ENCODE measurements around the gene ERAS.

ERAS gene, protein sequence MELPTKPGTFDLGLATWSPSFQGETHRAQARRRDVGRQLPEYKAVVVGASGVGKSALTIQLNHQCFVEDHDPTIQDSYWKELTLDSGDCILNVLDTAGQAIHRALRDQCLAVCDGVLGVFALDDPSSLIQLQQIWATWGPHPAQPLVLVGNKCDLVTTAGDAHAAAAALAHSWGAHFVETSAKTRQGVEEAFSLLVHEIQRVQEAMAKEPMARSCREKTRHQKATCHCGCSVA

DNA sequence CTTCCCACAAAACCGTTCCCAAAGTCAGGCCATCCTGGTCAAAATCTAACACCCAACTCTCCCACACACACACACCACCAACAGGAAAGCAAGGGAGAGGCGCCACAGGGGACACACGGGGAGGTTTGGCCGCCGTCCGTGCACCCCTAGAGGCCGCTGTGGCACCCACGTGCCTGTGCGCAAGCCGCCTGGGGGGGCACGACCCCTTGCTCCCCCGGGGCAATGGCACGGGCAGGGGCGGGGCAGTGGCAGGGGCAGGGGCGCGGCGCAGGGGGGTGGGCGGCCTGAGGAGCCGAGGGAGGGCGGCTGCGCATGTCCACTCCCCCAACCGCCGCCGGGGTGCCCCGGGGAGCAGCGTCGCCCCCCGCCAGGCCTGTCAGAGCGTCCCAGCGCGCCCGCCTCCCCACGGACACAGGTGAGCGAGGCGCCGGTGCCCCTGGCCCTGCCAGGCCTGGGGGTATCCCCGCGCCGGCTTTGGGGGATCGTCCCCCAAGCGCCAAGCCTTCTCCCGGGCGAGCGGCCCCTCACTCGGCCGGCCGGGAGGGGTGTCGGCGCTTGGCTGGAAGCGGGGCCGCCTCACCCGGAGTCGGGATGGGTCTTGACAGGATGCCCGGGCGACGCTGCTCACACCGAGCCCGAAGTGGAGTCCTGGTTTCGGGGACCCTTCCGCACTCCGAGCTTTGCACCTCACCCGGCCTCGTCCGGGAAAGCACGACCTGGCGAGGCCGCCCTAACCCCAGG, at the start of gene ERAS:
TSS of gene ERAS (plus strand) at position 379 of the 741 bp plus-strand sequence. CDS start 2,611 bp downstream, outside the sequence.
- no peak for FAIRE-seq

DNA sequence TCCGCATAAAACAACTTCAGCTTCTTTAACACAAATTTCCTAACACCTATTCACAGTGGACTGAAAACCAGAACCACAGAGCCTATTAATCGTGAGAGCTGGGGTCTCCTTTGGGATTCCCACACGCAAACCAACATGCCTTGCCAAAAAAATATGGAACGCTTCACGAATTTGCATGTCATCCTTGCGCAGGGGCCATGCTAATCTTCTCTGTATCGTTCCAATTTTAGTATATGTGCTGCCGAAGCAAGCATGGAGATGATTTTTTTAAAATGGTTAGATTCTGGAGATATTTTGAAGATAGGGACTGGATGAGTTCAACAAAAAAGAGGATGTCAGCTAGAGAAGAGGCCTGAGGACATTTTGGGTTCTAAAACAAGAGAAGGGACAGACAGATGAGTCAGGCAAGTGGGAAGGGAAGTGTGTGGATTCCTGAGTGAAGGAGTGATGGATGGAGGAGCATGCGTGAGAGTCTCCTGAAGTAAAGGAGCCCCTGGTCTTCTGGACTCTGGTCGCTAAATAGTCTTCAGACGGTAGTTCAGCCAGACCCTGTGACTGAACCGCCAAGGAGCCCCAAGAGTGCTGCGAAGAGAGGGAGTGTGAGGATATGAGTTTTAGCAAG, 49.4 kb upstream of the ERAS start:
- no peak for FAIRE-seq

DNA sequence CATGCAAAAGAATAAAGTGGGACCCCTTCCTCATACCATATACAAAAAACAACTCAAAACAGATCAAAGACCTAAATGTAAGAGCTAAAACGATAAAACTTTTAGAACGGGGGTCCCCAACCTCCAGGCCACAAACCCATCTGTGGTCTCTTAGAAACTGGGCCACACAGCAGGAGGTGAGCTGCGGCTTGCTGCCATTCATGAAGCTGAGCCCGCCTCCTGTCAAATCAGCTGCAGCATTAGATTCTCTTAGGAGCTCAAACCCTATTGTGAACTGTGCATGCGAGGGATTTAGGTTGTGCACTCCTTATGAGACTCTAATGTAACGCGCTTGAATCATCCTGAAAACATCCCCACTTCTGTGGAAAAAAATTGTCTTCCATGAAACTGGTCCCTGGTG, 46.9 kb upstream of the ERAS start:
- FAIRE-seq: no peak

DNA sequence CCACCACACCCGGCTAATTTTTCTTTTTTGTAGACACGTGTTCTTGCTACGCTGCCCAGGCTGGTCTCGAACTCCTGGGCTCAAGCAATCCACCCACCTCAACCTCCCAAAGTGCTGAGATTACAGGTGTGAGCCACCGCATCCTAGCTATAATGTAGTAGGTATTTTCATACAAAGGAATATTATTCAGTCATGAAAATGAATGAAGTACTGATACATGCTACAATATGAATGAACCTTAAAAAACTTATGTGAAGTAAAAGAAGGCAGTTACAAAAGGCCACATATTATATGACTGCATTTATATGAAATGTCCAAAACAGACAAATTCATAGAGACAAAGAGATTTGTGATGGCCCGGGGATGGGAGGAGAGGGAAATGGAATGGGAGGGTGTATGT, 44.6 kb upstream of the ERAS start:
- FAIRE-seq: no peak

DNA sequence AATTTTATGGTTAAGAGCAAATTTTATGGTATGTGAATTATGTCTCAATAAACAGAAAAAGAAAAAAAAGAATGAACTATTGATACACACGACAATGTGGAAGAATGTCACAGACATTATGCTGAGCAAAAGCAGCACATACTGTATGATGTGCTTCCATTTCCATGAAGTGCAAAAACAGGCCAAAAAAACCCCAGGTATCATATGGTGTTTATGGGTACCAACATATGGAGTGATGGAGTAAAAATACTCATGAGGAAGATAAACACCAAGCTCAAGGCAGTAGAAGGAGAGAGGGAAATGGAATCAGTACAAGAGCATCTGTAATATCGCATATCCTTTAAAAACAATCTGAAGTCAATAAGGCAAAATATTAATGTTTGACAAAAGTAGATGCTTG, 44.1 kb upstream of the ERAS start:
- FAIRE-seq: no peak

DNA sequence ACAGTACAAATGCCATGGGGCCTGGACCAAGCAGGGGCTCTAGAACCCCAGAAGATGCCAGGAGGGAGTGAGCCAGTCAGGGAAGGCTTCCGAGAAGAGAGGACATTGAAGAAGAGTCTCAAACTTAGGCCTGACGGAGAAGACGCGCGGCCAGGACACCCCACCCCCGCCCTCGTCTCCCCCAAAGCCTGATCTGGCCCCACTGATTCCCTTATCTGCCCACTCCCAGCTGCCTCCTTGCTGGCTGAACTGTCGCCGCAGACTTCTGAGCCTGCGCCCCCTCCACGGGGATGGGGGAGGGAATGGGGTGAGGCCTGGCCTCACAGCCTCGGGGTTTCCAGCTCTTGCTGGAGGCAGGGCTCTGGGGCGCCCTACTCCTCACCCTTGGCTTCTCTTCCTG, 43.5 kb upstream of the ERAS start:
- FAIRE-seq: no peak

DNA sequence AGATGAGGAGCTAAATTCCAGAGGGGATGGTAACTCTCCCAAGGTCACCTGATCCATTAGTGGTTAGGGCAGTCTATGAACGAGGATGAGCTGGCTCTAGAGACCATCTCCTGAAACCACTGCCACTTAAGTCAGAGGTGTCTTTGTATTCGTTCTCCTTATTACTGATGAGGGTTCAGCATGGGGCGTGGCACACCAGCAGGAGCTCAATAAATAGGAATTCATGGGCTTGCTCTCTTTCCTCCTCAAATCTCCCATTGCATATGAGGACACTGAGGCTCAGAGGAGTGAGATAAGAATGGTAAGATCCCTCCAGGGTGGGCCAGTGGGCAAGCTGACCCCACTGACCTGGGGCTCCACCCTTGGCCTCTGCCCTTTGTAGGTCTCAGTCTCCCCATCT, 41.6 kb upstream of the ERAS start:
- FAIRE-seq: no peak

DNA sequence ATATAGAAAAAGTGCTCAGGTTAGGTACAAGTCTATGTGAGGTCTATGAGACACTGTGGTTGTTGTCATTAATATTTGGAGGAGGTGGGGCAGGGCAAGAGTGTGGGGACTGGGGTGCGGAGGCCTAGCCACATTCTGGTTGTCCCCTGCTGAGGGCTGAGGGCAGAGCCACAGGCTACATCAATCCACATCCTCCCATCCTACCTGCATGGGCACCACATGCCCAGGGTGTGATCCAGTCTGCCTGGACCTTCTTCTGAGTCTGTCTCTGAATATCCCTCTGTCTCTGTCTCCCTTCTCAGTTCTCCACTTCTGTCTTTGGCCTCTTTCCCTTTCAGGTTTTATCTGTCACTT, 41.1 kb upstream of the ERAS start:
- FAIRE-seq: no peak

DNA sequence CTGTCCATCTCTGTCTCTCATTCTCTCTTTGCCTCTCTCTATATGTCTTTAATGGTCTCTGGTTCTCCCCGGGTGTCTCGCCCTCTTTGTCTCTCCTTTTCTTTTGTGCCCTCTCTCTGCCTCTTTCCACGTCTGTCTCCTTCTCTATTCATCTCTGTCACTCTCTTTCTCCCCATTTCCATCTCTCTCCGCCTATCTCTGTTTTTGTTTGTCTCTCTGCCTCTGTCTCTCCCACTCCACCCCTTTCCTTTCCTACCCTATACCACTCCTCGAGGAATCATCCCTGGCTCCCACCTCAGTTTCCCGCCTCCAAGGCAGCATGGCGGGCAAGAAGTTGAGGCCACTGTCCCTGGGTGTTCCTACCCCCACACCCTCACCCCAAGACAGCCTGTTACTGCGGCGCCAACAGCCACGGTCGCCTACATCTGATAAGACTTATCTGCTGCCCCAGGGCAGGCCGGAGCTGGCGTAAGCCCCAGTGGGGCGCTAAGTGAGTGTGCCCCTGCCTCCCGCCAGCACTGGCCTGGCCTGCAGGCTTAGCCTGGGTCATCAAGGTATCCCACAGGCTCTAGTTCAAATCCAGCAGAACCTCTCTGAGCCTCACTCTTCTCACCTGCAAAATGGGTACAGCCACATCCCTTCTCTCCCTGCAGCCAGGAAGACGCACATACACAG, 40.6 kb upstream of the ERAS start:
- no peak for FAIRE-seq

DNA sequence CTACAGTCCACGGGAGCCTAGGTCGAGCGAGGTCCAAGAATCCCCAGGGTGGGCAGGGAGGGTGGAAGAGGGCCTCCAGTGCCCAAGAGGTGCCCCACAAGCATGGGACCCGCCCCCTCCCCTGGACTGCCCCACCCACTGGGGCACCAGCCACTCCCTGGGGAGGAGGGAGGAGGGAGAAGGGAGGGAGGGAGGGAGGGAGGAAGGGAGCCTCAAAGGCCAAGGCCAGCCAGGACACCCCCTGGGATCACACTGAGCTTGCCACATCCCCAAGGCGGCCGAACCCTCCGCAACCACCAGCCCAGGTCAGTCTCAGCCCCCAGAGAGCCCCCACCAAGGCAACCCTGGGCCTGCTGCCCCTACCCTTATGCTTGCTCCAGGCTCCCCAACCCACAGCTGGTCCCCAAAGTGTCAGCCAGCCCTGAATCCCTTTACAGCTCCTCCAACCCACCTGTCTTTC, 39.9 kb upstream of the ERAS start, which contains the start of gene GATA1:
TSS of gene GATA1 (plus strand) at position 250 of the 460 bp plus-strand sequence. CDS start 4,520 bp downstream, outside the sequence.
- no peak for FAIRE-seq

DNA sequence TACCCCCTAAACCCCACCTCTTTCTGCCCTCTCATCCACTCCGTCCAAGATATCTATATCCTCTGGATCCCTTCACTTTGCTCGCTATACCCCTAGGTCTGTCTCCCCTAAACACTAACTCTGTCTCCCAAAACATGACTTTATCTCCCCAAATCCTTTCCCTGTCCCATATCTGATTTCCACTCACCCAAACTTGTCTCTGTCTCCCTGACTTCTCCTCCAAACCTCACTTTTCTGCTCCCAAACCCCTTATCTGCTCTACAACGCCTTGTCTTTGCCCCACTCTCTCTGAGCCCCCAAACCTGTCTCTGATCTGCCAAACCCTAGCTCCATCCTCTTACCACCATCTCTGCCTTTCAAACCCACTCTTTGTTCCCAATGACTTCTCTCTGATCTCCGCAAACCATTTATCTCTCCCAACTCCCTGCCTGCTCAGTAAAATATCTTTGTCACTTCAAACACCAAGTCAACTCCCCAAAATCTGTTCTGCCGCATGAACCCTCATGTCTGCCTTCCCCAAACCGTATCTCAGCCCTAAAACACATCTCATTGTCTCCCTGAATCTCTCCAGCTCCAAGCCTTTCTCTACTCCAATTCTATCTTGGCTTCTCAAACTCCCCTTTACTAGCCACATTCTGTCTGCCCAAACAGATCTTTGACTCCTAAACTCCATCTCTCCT, 39.3 kb upstream of the ERAS start:
- FAIRE-seq: no peak

DNA sequence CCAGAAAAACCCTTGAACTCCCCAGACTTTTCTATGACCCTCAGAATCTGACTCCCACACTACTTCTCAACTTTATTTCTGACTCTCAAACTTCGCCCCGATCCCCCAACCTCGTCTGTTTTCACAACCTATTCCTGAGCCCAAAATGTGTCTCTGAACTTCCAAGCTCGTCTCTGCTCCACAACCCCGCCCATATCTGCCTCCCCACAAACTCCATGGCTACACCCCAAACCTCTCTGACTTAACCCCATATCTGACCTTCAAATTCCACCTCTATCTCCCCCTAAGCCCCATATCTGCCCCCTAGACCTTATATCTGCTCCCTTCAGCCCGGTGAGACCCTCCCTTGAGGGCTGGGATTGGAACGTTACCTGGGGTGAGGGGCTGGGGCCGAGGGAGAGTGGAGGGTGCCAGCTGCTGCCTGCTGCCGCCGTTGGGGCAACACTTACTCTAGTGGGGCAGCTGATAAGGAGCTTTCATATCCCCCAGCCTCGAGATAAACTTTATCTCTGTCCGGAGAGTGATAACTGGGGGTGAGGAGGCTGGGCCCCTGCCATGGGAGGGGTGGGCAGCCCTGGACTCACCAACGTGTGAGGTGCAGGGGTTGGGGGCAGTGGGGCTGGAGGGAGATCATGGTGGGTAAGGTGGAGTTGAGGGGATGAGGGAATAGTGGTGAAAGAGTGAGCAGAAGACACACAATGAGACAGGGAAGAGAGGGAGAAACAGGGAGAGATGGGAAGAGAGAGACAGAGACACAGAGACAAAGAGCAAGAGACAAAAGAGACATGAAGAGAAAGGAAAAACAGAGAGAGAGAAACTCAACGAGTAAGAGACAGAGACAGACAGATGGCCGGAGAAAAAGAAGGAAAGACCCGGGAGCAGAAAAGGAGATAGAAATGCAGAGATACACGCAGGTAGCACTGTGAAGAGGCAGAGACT, 38.5 kb upstream of the ERAS start:
- FAIRE-seq: no peak

DNA sequence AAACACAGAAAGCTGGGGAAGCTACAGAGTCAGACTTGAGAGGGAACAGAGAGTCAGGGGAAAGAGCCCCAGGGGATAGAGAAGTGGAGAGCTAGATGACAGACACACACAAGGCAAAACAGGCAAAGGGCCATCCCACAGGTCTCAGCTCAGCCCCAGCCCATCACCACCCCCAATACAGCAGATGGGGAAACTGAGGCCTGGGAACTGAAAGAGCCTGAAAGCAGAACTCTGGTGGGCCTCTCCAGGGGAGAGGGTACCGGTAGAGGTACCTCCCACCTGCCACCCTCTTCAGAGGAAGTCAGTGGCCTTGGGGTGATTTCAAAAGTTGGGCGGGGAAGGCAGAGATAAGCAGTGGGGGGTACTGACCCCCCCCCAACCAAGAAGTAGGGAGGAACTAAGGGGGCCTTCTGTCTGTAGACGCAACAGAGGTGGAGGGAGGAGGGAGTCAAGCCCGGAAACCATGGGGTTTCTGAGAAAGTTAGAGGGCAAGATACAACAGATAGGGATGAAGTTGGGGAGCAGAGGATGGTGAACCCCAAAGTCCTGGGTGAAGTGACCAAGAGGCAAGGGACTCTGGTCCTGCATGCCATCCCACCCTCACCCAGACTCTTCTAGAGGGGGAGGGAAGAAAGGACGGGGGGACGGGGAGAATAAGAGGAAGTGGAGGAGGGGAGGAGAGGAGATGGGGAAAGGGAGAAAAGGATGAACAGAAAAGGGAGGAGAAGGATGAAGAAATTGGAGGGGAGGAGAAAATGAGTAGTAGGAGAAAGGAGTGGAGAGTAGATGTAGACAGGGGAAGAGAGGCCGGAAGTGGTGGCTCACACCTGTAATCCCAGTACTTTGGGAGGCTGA, 36.7 kb upstream of the ERAS start:
- no peak for FAIRE-seq

DNA sequence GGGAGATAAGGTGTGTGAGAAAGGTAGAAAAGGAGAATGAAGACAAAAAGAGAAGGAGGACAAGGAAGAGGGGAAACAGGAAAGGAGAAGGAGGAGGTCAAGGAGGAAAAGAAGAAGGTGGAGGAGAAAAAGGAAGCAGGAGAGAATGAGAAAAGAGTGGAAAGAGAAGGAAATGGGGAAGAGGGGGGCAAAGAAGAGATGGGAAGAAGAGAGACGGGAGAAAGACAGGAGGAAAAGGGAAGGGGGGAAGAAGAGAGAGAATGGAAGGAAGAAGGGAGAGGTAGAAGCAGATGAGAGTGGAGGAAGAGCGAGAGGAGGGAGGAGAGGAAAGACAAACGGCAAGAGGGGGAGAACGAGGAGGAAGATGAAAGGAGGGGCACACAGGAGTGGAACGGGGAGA, 35.8 kb upstream of the ERAS start:
- FAIRE-seq: no peak

DNA sequence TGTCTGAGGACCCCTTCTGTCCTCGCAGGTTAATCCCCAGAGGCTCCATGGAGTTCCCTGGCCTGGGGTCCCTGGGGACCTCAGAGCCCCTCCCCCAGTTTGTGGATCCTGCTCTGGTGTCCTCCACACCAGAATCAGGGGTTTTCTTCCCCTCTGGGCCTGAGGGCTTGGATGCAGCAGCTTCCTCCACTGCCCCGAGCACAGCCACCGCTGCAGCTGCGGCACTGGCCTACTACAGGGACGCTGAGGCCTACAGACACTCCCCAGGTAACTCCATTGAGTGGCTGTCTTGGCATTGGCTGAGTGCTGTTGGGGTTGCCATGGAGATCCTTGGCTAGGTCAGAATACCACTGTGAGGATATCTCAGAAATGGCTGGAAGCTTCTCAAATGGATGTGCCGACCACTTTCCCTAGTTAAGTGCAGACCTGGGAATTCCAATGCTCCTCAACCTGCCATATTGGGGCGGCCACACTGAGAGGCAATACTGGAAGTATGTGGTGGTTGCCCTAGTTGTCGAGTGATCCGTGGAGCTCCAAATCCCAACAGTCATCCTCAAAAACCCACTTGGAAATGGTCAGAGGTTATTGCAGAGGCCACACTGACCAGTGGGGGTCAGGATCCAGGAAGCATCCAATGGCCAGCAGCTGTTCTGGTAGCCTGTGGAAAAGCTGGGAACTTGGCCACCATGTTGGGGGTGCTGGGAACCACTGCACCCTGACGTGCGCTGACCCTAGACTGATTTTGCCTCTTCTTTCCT, 35.1 kb upstream of the ERAS start:
- no peak for FAIRE-seq

DNA sequence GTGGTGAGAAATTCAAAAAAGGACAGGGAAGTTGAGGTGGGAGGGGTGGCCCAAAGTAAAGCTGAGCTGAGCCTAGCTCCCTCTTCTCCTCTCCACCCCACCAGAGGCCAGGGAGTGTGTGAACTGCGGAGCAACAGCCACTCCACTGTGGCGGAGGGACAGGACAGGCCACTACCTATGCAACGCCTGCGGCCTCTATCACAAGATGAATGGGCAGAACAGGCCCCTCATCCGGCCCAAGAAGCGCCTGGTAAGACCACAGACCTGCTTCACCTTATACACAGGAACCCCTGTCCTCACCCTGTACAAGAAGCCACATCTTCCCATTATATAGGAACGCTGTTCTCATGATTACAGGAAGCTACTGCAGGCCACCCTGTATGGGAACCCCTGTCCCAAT, 34.1 kb upstream of the ERAS start:
- FAIRE-seq: no peak

DNA sequence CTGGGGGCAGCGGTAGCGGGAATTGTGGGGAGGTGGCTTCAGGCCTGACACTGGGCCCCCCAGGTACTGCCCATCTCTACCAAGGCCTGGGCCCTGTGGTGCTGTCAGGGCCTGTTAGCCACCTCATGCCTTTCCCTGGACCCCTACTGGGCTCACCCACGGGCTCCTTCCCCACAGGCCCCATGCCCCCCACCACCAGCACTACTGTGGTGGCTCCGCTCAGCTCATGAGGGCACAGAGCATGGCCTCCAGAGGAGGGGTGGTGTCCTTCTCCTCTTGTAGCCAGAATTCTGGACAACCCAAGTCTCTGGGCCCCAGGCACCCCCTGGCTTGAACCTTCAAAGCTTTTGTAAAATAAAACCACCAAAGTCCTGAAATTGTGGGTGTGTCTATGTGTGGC, 32.4 kb upstream of the ERAS start:
- no peak for FAIRE-seq

DNA sequence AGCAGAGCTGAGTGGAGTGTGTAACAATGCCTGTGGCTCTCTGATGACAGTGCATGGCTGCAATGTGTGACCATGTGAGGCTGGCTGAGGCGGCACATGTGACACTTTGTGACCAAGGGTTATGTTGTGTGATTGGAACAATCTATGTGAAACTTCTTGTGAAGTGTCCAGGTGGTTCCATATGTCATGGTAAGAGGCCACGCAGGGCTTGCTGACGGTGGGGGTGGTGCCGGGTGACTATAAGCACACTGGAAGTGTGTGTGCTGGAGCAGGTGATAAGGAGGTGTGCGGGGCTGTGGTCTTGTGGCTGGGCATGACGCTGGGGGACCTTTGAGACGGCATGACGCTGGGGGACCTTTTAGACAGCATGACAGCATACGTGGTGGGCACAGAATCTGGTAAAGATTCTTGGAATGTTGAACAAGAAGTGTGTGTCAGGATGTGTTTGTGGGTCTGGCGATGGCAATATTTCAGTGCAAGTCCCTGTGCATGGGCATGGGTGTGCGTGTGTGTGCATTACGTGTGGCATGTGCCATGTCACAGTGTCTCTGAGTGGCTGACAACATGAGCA, 31.9 kb upstream of the ERAS start:
- no peak for FAIRE-seq

DNA sequence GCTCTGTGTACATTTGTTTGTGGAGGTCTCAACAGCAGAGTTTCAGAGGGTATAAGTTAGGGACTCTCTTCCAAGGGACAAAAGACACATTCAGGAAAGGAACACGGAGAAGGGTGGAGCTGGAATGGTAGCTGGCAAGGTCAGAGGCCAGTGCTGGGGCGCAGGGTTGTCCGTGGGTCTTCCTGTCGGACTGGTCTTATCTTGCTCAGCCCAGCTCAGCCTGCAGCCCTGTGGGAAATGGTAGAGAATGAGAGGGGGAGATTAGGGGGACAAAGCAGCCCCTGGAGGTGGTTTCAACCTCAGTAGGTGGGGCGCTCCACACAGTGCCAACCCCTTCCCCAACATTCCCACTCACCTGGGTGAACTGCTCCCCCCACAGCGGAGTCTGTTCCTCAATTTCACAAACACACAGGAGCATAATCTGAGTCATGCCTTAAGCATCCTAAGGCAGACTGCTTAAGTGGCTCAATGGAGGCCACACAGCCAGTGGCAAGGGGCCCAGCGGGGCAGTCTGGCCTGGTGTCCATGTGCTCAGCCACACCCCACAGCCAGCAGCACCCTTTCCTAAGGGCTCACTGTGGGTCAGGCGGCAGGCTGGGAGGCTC, 31.3 kb upstream of the ERAS start:
- no peak for FAIRE-seq

All from TTC549 (cell line).